SJSA1 (cell line): ENCODE data around the gene NUCB1. TPM values are rescaled to one million over a fixed set of nuclear protein-coding genes. Genes with fewer than 3 reads are reported as not detected.
"Not testable (repeated sequence)": the region's sequence is repeated elsewhere in the genome, so short reads cannot be mapped to it uniquely, and the experiment has no call there.

Source experiments
- DNase-seq, 2 experiments: peaks; one replicate each; pipeline ENCODE4 v3.0.0-alpha.2; 2015 to 2020; ENCODE audit warnings: low spot score in 2 of 2, low read depth in 1 of 2
- H3K27ac ChIP-seq: fragments of 250-450 bp; sonication (Bioruptor Pico); 2 replicates; pipeline ENCODE4 v1.5.1; 2020; ENCODE audit warnings: mild to moderate bottlenecking, moderate library complexity
- H3K27me3 ChIP-seq: fragments of 250-450 bp; sonication (Bioruptor Pico); replicated peaks from 2 replicates; pipeline ENCODE4 v1.5.1; 2020; ENCODE audit warnings: mild to moderate bottlenecking, moderate library complexity
- H3K36me3 ChIP-seq: fragments of 250-450 bp; sonication (Bioruptor Pico); 2 replicates; pipeline ENCODE4 v1.5.1; 2020; ENCODE audit warnings: mild to moderate bottlenecking
- H3K4me1 ChIP-seq: fragments of 250-450 bp; sonication (Bioruptor Pico); replicated peaks from 2 replicates; pipeline ENCODE4 v1.6.1; 2021; ENCODE audit warnings: mild to moderate bottlenecking
- H3K4me3 ChIP-seq: fragments of 250-450 bp; sonication (Bioruptor Pico); 2 replicates; pipeline ENCODE4 v1.5.1; 2020; ENCODE audit warnings: mild to moderate bottlenecking
- H3K9me3 ChIP-seq: fragments of 250-450 bp; sonication (Bioruptor Pico); replicated peaks from 2 replicates; pipeline ENCODE4 v1.5.1; 2020; ENCODE audit warnings: mild to moderate bottlenecking
- total RNA-seq: library from RNA; depleted of rRNA; stranded (reverse); fragments of >200 nt; shearing (Covaris generic); gene quantifications from 2 replicates; pipeline ENCODE4 v1.2.3, GENCODE V29; 2014

The NUCB1 gene
- total RNA-seq, 1 experiment from 2014 or later, result 200 TPM

GRCh38 chr19:48879025-48879637 lies 21.0 kb upstream of the NUCB1 start:
- H3K4me3 ChIP-seq, result no peak overlapping the region
- no peak overlapping the region for H3K27ac ChIP-seq
- peaks cover 29% of the 10 kb centered on the region for H3K4me1 ChIP-seq
- H3K9me3 ChIP-seq, result no peaks in the 10 kb centered on the region
- peaks cover 57% of the 10 kb centered on the region for H3K36me3 ChIP-seq
- no peaks in the 10 kb centered on the region for H3K27me3 ChIP-seq
- DNase-seq, result peak in 1 of 2 experiments; percentile 11

- not testable (repeated sequence) for H3K27me3 ChIP-seq, H3K9me3 ChIP-seq, H3K27ac ChIP-seq, H3K4me3 ChIP-seq
- Histone ChIP-seq H3K4me1 (peaks cover 23% of the 10 kb centered on the region), H3K36me3 (peaks cover 51% of the 10 kb centered on the region)
- peak in 1 of 2 experiments; percentile 39 for DNase-seq
Measured at GRCh38 chr19:48879696-48880095, 20.4 kb upstream of the NUCB1 start.

GRCh38 chr19:48881741-48882657 lies 18.1 kb upstream of the NUCB1 start:
- no peaks in the 10 kb centered on the region for H3K27me3 ChIP-seq
- H3K9me3 ChIP-seq, result no peaks in the 10 kb centered on the region
- peaks cover 30% of the 10 kb centered on the region for H3K36me3 ChIP-seq
- H3K4me3 ChIP-seq, result no peak overlapping the region
- peak in 1 of 2 experiments; percentile 12 for DNase-seq
- H3K27ac ChIP-seq, result no peak overlapping the region
- peaks cover 8% of the 10 kb centered on the region; the same call in 1 of the 2 replicates for H3K4me1 ChIP-seq

- H3K9me3 ChIP-seq, result no peaks in the 10 kb centered on the region
- H3K4me1 ChIP-seq, result peaks cover 8% of the 10 kb centered on the region; the same call in 1 of the 2 replicates
- DNase-seq, result no peak
- H3K27me3 ChIP-seq, result no peaks in the 10 kb centered on the region
- no peak overlapping the region for H3K4me3 ChIP-seq
- peaks cover 13% of the 10 kb centered on the region for H3K36me3 ChIP-seq
- no peak overlapping the region for H3K27ac ChIP-seq
Measured at GRCh38 chr19:48883726-48884125, 16.4 kb upstream of the NUCB1 start.

GRCh38 chr19:48887861-48888612 lies 12.1 kb upstream of the NUCB1 start:
- H3K36me3 ChIP-seq, result no peaks in the 10 kb centered on the region
- no peaks in the 10 kb centered on the region for H3K4me1 ChIP-seq
- no peak overlapping the region for H3K27ac ChIP-seq
- DNase-seq, result no peak
- H3K9me3 ChIP-seq, result no peaks in the 10 kb centered on the region
- H3K4me3 ChIP-seq, result no peak overlapping the region
- no peaks in the 10 kb centered on the region for H3K27me3 ChIP-seq

GRCh38 chr19:48889496-48889895 lies 10.6 kb upstream of the NUCB1 start:
- H3K9me3 ChIP-seq, H3K36me3 ChIP-seq, H3K27ac ChIP-seq, H3K4me3 ChIP-seq, DNase-seq, H3K27me3 ChIP-seq, H3K4me1 ChIP-seq: not testable (repeated sequence)

GRCh38 chr19:48890551-48890950 lies 9.6 kb upstream of the NUCB1 start:
- no peaks in the 10 kb centered on the region for H3K4me1 ChIP-seq
- H3K36me3 ChIP-seq, result no peaks in the 10 kb centered on the region
- no peaks in the 10 kb centered on the region for H3K27me3 ChIP-seq
- no peak overlapping the region for H3K27ac ChIP-seq
- H3K4me3 ChIP-seq, result no peak overlapping the region
- no peak for DNase-seq
- no peaks in the 10 kb centered on the region for H3K9me3 ChIP-seq

GRCh38 chr19:48895226-48895625 lies 4.9 kb upstream of the NUCB1 start:
- Histone ChIP-seq H3K27ac (no peak overlapping the region), H3K4me3 (no peak overlapping the region), H3K9me3 (no peaks in the 10 kb centered on the region), H3K4me1 (no peaks in the 10 kb centered on the region), H3K36me3 (no peaks in the 10 kb centered on the region), H3K27me3 (no peaks in the 10 kb centered on the region)
- DNase-seq, result no peak

- Histone ChIP-seq H3K36me3 (no peaks in the 10 kb centered on the region; the same call in 1 of the 2 replicates), H3K27me3 (no peaks in the 10 kb centered on the region), H3K27ac (no peak overlapping the region), H3K9me3 (no peaks in the 10 kb centered on the region), H3K4me3 (no peak overlapping the region), H3K4me1 (peaks cover 7% of the 10 kb centered on the region)
- DNase-seq, result no peak
Measured at GRCh38 chr19:48896191-48896720, 3.9 kb upstream of the NUCB1 start.

GRCh38 chr19:48897181-48897580 lies 2.9 kb upstream of the NUCB1 start:
- Histone ChIP-seq H3K4me1 (peaks cover 9% of the 10 kb centered on the region), H3K36me3 (peaks cover 8% of the 10 kb centered on the region), H3K27ac (no peak overlapping the region), H3K9me3 (no peaks in the 10 kb centered on the region), H3K27me3 (no peaks in the 10 kb centered on the region), H3K4me3 (no peak overlapping the region)
- no peak for DNase-seq

- not testable (repeated sequence) for H3K4me1 ChIP-seq, DNase-seq, H3K27ac ChIP-seq, H3K9me3 ChIP-seq, H3K27me3 ChIP-seq, H3K36me3 ChIP-seq
- H3K4me3 ChIP-seq, result peak overlapping the region; percentile 52; the same call in 1 of the 2 replicates
Measured at GRCh38 chr19:48899386-48899749, 744 bp upstream of the NUCB1 start.

- H3K9me3 ChIP-seq, result no peaks in the 10 kb centered on the region
- H3K4me1 ChIP-seq, result peaks cover 9% of the 10 kb centered on the region
- DNase-seq, result peak in 1 of 2 experiments; percentile 39
- no peaks in the 10 kb centered on the region for H3K27me3 ChIP-seq
- H3K27ac ChIP-seq, result peak overlapping the region; percentile 39
- peak overlapping the region; percentile 52 for H3K4me3 ChIP-seq
- H3K36me3 ChIP-seq, result peaks cover 19% of the 10 kb centered on the region
Measured at GRCh38 chr19:48900477-48901406, 630 bp downstream of the NUCB1 start.

GRCh38 chr19:48902291-48902690 lies 2.2 kb downstream of the NUCB1 start:
- peaks cover 19% of the 10 kb centered on the region for H3K36me3 ChIP-seq
- H3K27me3 ChIP-seq, DNase-seq, H3K4me1 ChIP-seq, H3K9me3 ChIP-seq, H3K27ac ChIP-seq, H3K4me3 ChIP-seq: not testable (repeated sequence)
